IMR-90 (cell line): ENCODE data around the gene ZNF185.

Source experiments
- BHLHE40 ChIP-seq: fragments of 150-350 bp; IDR thresholded peaks from 2 replicates; pipeline ENCODE4 v1.6.1; 2016; ENCODE audit warnings: mild to moderate bottlenecking, low read depth, low read length
- CEBPB ChIP-seq: IDR thresholded peaks from 2 replicates; pipeline ENCODE4 v1.6.1; 2012; ENCODE audit warnings: low read depth, low read length, improper control_type of control experiment
- CTCF ChIP-seq: conservative IDR thresholded peaks from 2 replicates; pipeline ENCODE4 v1.5.1; 2012; ENCODE audit warnings: mild to moderate bottlenecking, low read depth, low read length, improper control_type of control experiment
- MAFK ChIP-seq: IDR thresholded peaks from 2 replicates; pipeline ENCODE4 v1.6.1; 2012; ENCODE audit warnings: low read depth, low read length, improper control_type of control experiment
- MAZ ChIP-seq: IDR thresholded peaks from 2 replicates; pipeline ENCODE4 v1.6.1; 2012; ENCODE audit warnings: low read depth, mild to moderate bottlenecking, low read length, improper control_type of control experiment, moderate library complexity, borderline replicate concordance
- POLR2A ChIP-seq: IDR thresholded peaks from 2 replicates; pipeline ENCODE4 v1.6.1; 2012; ENCODE audit warnings: mild to moderate bottlenecking, low read depth, low read length
- RCOR1 ChIP-seq: IDR thresholded peaks from 2 replicates; pipeline ENCODE4 v1.6.1; 2012; ENCODE audit warnings: mild to moderate bottlenecking, low read length, improper control_type of control experiment; ENCODE audit not compliant: insufficient replicate concordance
- SMC3 ChIP-seq: fragments of 150-350 bp; IDR thresholded peaks from 2 replicates; pipeline ENCODE4 v1.6.1; 2016; ENCODE audit warnings: low read depth, mild to moderate bottlenecking, antibody characterized with exemption, low read length, moderate library complexity

- no peak for TF ChIP-seq CTCF
- TF ChIP-seq SMC3: no peak
- TF ChIP-seq MAZ: no peak
- no peak for TF ChIP-seq BHLHE40
- no peak for TF ChIP-seq POLR2A
- no peak for TF ChIP-seq MAFK
- TF ChIP-seq CEBPB: no peak
- TF ChIP-seq RCOR1: no peak
Observed at GRCh38 chrX:152899111-152899873, 1.4 kb downstream of the ZNF185 start.
